Keratinocyte (primary cell): ENCODE data around the gene KCNMA1. TPM values are rescaled to one million over a fixed set of nuclear protein-coding genes. Genes with fewer than 3 reads are reported as not detected.
"Not testable (repeated sequence)": the region's sequence is repeated elsewhere in the genome, so short reads cannot be mapped to it uniquely, and the experiment has no call there.

Experiments
- DNase-seq: peaks from one replicate; pipeline ENCODE4 v3.0.0-alpha.2; 2011; ENCODE audit warnings: low read depth, missing footprints, low spot score
- FAIRE-seq: peaks from 2 replicates; lab custom pipeline; 2011; peaks lifted over from hg19 to GRCh38; lab: Jason Lieb, UNC
- H2AFZ ChIP-seq: 2 replicates; pipeline ENCODE4 v1.6.0; 2012; ENCODE audit warnings: low read length, control low read depth, inconsistent platforms; ENCODE audit not compliant: control insufficient read depth
- H3K27ac ChIP-seq: 2 replicates; pipeline ENCODE4 v1.5.1; 2011; ENCODE audit warnings: low read length; ENCODE audit not compliant: control insufficient read depth, insufficient read depth
- H3K27me3 ChIP-seq: 3 replicates; pipeline ENCODE4 v1.6.0; 2011; ENCODE audit warnings: low read length; ENCODE audit not compliant: control insufficient read depth, insufficient read depth; ENCODE audit errors: extremely low read depth
- H3K36me3 ChIP-seq, 2 experiments: 2 replicates in 1 of 2; 3 replicates in 1 of 2; pipeline ENCODE4 v1.5.1; 2011; ENCODE audit warnings: low read length in 2 of 2, mild to moderate bottlenecking in 1 of 2; ENCODE audit not compliant: control insufficient read depth in 2 of 2, insufficient read depth in 2 of 2; ENCODE audit errors: extremely low read depth in 1 of 2
- H3K4me1 ChIP-seq: 3 replicates; pipeline ENCODE4 v1.5.1; 2011; ENCODE audit warnings: low read length; ENCODE audit not compliant: control insufficient read depth, insufficient read depth; ENCODE audit errors: extremely low read depth
- H3K4me2 ChIP-seq: 3 replicates; pipeline ENCODE4 v1.6.0; 2011; ENCODE audit warnings: low read depth, low read length; ENCODE audit not compliant: control insufficient read depth, insufficient read depth; ENCODE audit errors: extremely low read depth
- H3K4me3 ChIP-seq, 3 experiments: fragments of 200-600 bp in 1 of 3; sonication (generic) in 1 of 3; 2 replicates in 2 of 3; 3 replicates in 1 of 3; pipeline ENCODE4 v1.5.1; 2011 to 2016; ENCODE audit warnings: low read length in 3 of 3, mild to moderate bottlenecking in 3 of 3, control low read depth in 2 of 3, inconsistent platforms in 1 of 3, low read depth in 1 of 3, mixed read lengths in 1 of 3, mixed run types in 1 of 3, moderate library complexity in 1 of 3; ENCODE audit not compliant: control insufficient read depth in 2 of 3, insufficient read depth in 2 of 3; ENCODE audit errors: extremely low read depth in 1 of 3
- H3K79me2 ChIP-seq: 2 replicates; pipeline ENCODE4 v1.6.0; 2012; ENCODE audit warnings: low read length; ENCODE audit not compliant: control insufficient read depth, insufficient read depth
- H3K9ac ChIP-seq: 3 replicates; pipeline ENCODE4 v1.6.0; 2011; ENCODE audit warnings: low read length; ENCODE audit not compliant: control insufficient read depth, insufficient read depth; ENCODE audit errors: extremely low read depth
- H3K9me1 ChIP-seq: 3 replicates; pipeline ENCODE4 v1.6.0; 2011; ENCODE audit warnings: low read length; ENCODE audit not compliant: control insufficient read depth, insufficient read depth; ENCODE audit errors: extremely low read depth
- H3K9me3 ChIP-seq: 2 replicates; pipeline ENCODE4 v1.5.1; 2012; ENCODE audit warnings: low read depth, low read length; ENCODE audit not compliant: control insufficient read depth
- H4K20me1 ChIP-seq: 3 replicates; pipeline ENCODE4 v1.6.0; 2011; ENCODE audit warnings: low read length; ENCODE audit not compliant: control insufficient read depth, insufficient read depth; ENCODE audit errors: extremely low read depth
- EZH2 ChIP-seq: IDR thresholded peaks from one replicate; pipeline ENCODE4 v1.6.1; 2012; ENCODE audit warnings: inconsistent platforms, mild to moderate bottlenecking, low read length, moderate library complexity
- dilution Hi-C: fragments of 300-500 bp; cut with MboI; formaldehyde crosslinking; loops from one replicate; pipeline ENCODE4 v1.7.0; 2020; ENCODE audit warnings: low sequenced_read_pairs; ENCODE audit not compliant: extremely low pct_ligation_motif_present
- polyA plus RNA-seq, 5 experiments: library from polyadenylated mRNA; depleted of rRNA in 3 of 5; stranded (reverse) in 3 of 5; stranded (forward) in 1 of 5; unstranded in 1 of 5; fragments of >200 nt; gene quantifications; 1 replicate in 1 of 5; 2 replicates in 3 of 5; 3 replicates in 1 of 5; pipeline versions ENCODE4 v1.2.1 to v1.2.3, GENCODE V29; 2011 to 2012; ENCODE audit warnings: missing spikeins in 2 of 5, low read depth in 1 of 5, low replicate concordance in 1 of 5
- TF ChIP-seq, protein P1 (sequence below), 3 experiments: IDR thresholded peaks in 1 of 3; conservative IDR thresholded peaks in 1 of 3; optimal IDR thresholded peaks in 1 of 3; 2 replicates in 2 of 3; 3 replicates in 1 of 3; pipeline versions ENCODE3 to v1.5.1; 2011; ENCODE audit warnings: low read length in 3 of 3, mild to moderate bottlenecking in 3 of 3, moderate library complexity in 2 of 3, control low read depth in 1 of 3, inconsistent platforms in 1 of 3; ENCODE audit not compliant: insufficient read depth in 2 of 3; ENCODE audit errors: extremely low read depth in 1 of 3

The KCNMA1 gene
- polyA plus RNA-seq, 1 donor (not counting 4 experiments of a cell fraction or from before 2014, with no cell fraction given), result 6.3 TPM

DNA sequence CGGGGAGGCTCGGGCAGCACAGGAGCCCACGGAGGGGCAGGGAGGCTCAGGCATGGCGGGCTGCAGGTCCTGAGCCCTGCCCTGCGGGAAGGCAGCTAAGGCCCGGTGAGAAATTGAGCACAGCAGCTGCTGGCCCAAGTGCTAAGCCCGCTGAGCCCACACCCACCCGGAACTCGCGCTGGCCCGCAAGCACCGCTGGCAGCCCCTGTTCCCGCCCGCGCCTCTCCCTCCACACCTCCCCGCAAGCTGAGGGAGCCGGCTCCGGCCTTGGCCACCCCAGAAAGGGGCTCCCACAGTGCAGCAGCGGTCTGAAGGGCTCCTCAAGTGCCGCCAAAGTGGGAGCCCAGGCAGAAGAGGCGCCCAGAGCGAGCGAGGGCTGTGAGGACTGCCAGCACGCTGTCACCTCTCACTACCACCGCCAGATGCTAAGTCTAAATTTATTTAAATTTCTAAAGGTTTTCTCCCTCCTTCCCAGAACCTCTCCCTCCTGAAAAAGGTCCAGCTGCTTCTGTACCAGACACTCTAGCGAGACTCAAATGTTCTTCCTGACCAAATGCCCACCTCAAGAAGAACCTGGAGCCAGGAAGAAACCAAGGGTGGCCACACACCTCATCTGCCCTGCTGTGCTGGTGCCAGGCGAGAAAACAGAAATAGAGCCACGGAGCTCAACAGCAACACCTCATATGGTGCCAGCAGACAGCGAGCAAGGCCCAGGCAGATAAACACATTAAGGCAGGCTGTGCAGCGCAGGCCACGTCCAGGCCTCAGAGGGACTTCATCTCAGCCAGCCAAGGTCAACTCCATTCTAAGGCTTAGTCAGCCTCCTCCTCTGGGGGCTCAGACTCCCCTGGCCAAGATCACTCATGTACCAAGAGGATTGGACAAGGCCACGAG, 47.0 kb downstream of the KCNMA1 start:
- dilution Hi-C loops, result no loop called here
- Histone ChIP-seq H3K9me1 (no peaks in the 10 kb centered on the region), H3K27me3 (no peaks in the 10 kb centered on the region), H4K20me1 (no peaks in the 10 kb centered on the region), H3K4me1 (peaks cover 20% of the 10 kb centered on the region), H3K36me3 (no peaks in the 10 kb centered on the region), H3K9me3 (no peaks in the 10 kb centered on the region), H3K9ac (no peak overlapping the region), H2AFZ (no peak overlapping the region), H3K4me2 (no peak overlapping the region), H3K27ac (no peak overlapping the region), H3K4me3 (no peak overlapping the region), H3K79me2 (no peaks in the 10 kb centered on the region)
- FAIRE-seq, result no peak
- DNase-seq, result no peak
- TF ChIP-seq EZH2, result no peak
- TF ChIP-seq, protein P1, sequence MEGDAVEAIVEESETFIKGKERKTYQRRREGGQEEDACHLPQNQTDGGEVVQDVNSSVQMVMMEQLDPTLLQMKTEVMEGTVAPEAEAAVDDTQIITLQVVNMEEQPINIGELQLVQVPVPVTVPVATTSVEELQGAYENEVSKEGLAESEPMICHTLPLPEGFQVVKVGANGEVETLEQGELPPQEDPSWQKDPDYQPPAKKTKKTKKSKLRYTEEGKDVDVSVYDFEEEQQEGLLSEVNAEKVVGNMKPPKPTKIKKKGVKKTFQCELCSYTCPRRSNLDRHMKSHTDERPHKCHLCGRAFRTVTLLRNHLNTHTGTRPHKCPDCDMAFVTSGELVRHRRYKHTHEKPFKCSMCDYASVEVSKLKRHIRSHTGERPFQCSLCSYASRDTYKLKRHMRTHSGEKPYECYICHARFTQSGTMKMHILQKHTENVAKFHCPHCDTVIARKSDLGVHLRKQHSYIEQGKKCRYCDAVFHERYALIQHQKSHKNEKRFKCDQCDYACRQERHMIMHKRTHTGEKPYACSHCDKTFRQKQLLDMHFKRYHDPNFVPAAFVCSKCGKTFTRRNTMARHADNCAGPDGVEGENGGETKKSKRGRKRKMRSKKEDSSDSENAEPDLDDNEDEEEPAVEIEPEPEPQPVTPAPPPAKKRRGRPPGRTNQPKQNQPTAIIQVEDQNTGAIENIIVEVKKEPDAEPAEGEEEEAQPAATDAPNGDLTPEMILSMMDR (optimal IDR thresholded peaks at IDR 0.05 in 1 of 3, IDR thresholded peaks at IDR 0.05 in 1 of 3, conservative IDR thresholded peaks at IDR 0.05 in 1 of 3; ENCODE audit: extremely low read depth in 1 of 3, insufficient read depth in 2 of 3, low read length in 3 of 3), result no peak

DNA sequence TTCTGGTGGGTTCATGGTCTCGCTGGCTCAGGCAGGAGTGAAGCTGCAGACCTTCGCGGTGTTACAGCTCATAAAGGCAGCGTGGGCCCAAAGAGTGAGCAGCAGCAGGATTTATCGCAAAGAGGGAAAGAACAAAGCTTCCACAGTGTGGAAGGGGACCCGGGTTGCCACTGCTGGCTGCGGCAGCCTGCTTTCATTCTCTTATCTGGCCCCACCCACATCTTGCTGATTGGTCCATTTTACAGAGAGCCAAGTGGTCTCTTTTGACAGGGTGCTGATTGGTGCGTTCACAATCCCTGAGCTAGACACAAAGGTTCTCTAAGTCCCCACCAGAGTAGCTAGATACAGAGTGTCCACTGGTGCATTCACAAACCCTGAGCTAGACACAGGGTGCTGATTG, 47.9 kb downstream of the KCNMA1 start:
- FAIRE-seq, H4K20me1 ChIP-seq, H3K4me2 ChIP-seq, H3K9me1 ChIP-seq, H3K9ac ChIP-seq, H2AFZ ChIP-seq, H3K4me3 ChIP-seq, dilution Hi-C loops, H3K79me2 ChIP-seq, H3K27me3 ChIP-seq, H3K27ac ChIP-seq, H3K9me3 ChIP-seq, DNase-seq, H3K36me3 ChIP-seq: not testable (repeated sequence)
- H3K4me1 ChIP-seq, result peaks cover 20% of the 10 kb centered on the region
